Measurements from ENCODE around the gene OSGIN1. TPM values are rescaled to one million over a fixed set of nuclear protein-coding genes. Genes with fewer than 3 reads are reported as not detected.

OSGIN1 gene
- total RNA-seq, 1 donor: 6.6 TPM

DNA sequence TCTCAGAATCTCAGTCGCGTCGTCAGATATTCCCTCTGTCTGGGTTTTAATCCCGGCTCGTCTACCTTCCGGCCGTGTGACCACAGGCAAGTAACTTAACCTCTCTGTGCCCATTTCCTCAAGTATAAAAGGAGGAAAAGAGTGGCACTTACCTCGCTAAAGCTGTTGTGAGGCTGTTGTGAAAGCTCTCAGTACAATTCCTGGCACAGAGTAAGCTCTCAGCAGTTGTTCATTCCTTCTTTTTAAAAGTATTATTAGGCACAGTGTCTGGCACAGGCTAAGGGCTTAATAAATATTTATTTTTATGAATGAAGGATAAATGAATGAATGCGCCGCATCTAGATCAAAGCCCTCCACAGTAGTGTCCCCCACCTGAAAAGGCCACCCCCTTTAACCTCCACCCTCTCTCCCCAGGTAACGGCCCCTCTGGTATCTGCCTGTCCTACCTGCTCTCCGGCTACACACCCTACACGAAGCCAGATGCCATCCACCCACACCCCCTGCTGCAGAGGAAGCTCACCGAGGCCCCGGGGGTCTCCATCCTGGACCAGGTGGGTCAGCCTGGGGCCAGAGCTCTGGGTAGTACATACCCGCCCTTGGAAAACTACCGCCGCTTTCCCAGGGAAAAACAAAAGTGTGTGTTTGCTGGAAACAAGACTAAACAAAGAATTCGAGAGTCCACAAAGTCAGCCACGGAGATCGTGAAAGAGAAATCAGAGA, 6.0 kb downstream of the OSGIN1 start:
- no peak overlapping the region for H3K4me3 ChIP-seq (ENCODE audit: low read depth, low read length)
- DNase-seq (ENCODE audit: low read depth): no peak
- TF ChIP-seq CTCF (IDR thresholded peaks at IDR 0.05; ENCODE audit: insufficient read depth, low read length): no peak

DNA sequence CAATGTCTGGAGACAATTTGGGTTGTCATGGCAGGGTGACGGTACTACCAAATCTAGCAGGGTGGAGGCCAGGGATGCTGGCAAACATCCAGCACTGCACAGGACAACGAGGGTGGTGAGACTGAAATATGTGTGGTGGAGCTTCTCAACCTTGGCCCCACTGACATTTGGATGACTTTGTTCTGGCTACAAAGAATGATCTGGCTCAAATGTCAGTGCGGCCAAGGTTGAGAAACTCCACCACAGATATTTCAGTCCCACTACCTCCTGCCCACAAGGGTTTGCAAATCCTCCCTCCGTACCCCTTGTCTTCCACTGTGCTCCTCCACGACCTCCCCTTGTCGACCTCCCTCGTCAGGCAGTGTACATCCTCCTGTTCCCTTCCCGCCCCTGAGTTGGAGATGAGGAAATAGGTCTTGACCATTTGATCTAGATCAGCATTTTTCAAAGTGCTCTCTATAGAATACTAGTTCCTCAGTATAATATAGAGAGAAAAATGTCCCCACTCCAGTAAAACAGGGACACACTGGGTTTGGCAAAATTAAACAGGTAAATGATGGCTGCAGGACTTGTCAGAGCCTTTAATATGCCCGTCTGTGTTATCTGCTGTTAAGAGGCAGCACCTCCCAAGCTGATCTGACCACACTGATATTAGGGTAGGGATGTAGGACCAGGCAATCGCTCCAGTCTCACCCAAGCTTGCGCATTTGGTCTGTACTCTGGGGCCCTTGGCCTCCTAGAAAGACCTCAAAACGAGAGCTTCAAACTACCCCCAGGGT, 6.8 kb downstream of the OSGIN1 start:
- no peak for TF ChIP-seq CTCF (IDR thresholded peaks at IDR 0.05; ENCODE audit: insufficient read depth, low read length)
- no peak for DNase-seq (ENCODE audit: low read depth)
- no peak overlapping the region for H3K4me3 ChIP-seq (ENCODE audit: low read depth, low read length)

DNA sequence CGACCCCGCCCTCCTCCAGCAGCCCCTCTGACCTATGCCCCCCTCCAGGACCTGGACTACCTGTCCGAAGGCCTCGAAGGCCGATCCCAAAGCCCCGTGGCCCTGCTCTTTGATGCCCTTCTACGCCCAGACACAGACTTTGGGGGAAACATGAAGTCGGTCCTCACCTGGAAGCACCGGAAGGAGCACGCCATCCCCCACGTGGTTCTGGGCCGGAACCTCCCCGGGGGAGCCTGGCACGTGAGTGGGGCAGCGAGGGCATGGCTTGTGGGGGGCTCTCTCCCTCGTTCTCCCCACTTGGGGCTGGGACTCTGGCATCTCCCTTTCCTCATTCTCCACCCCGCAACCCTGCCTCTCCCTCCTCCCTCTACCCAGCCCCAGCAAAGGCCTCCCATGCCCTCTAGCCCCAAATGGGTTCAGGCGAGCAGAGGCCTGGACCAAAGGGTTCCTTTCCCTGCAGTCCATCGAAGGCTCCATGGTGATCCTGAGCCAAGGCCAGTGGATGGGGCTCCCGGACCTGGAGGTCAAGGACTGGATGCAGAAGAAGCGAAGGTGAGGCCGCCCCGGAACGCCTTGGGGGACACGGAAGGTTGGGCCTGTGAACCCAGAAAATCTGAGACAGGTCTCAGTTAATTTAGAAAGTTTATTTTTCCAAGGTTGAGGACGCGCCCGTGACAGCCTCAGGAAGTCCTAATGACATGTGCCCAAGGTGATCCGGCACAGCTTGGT, 7.6 kb downstream of the OSGIN1 start:
- no peak for TF ChIP-seq CTCF (IDR thresholded peaks at IDR 0.05; ENCODE audit: insufficient read depth, low read length)
- no peak overlapping the region for H3K4me3 ChIP-seq (ENCODE audit: low read depth, low read length)
- no peak for DNase-seq (ENCODE audit: low read depth)

GRCh38 chr16:83961591-83961990, 8.6 kb downstream of the OSGIN1 start:
- DNase-seq (ENCODE audit: low read depth): no peak
- no peak overlapping the region for H3K4me3 ChIP-seq (ENCODE audit: low read depth, low read length)
- TF ChIP-seq CTCF (IDR thresholded peaks at IDR 0.05; ENCODE audit: insufficient read depth, low read length): no peak

GRCh38 chr16:83963277-83964119, 10.5 kb downstream of the OSGIN1 start:
- H3K4me3 ChIP-seq (ENCODE audit: low read depth, low read length): no peak overlapping the region
- no peak for DNase-seq (ENCODE audit: low read depth)
- no peak for TF ChIP-seq CTCF (IDR thresholded peaks at IDR 0.05; ENCODE audit: insufficient read depth, low read length)

Data from fibroblast of the aortic adventitia (primary cell).